HG03558 (cell line): ENCODE results near the gene MROH2A.

Experiments
- ATAC-seq: cut with Tn5 transposase; IDR thresholded peaks from one replicate; pipeline ENCODE4 v1.9.1; 2021; ENCODE audit warnings: moderate number of reproducible peaks; ENCODE audit not compliant: unreplicated experiment; ENCODE audit errors: extremely low read depth

Gene MROH2A

GRCh38 chr2:233798335-233799086 is 20.4 kb downstream of the MROH2A start:
- ATAC-seq, result no peak

GRCh38 chr2:233799087-233799665 is 21.0 kb downstream of the MROH2A start:
- ATAC-seq, result no peak

- ATAC-seq, result no peak
Measured at GRCh38 chr2:233799716-233800115, 21.6 kb downstream of the MROH2A start.

GRCh38 chr2:233800208-233800607 is 22.1 kb downstream of the MROH2A start:
- ATAC-seq, result no peak

GRCh38 chr2:233801357-233802131 is 23.4 kb downstream of the MROH2A start:
- ATAC-seq, result no peak

GRCh38 chr2:233802132-233802815 is 24.1 kb downstream of the MROH2A start:
- no peak for ATAC-seq

GRCh38 chr2:233803292-233803911 is 25.3 kb downstream of the MROH2A start:
- no peak for ATAC-seq

GRCh38 chr2:233803994-233804393 is 25.9 kb downstream of the MROH2A start:
- ATAC-seq, result no peak

- ATAC-seq, result no peak
Measured at GRCh38 chr2:233807215-233807865, 29.2 kb downstream of the MROH2A start.

GRCh38 chr2:233807966-233808935 is 30.1 kb downstream of the MROH2A start:
- ATAC-seq, result no peak

- ATAC-seq, result no peak
Measured at GRCh38 chr2:233810385-233810784, 32.3 kb downstream of the MROH2A start.

- no peak for ATAC-seq
Measured at GRCh38 chr2:233811087-233811486, 33.0 kb downstream of the MROH2A start.

GRCh38 chr2:233811732-233812131 is 33.6 kb downstream of the MROH2A start:
- no peak for ATAC-seq

GRCh38 chr2:233813236-233814055 is 35.3 kb downstream of the MROH2A start:
- no peak for ATAC-seq

- ATAC-seq, result no peak
Measured at GRCh38 chr2:233814056-233814835, 36.1 kb downstream of the MROH2A start.

- no peak for ATAC-seq
Measured at GRCh38 chr2:233815861-233816260, 37.7 kb downstream of the MROH2A start.

- no peak for ATAC-seq
Measured at GRCh38 chr2:233816334-233816733, 38.2 kb downstream of the MROH2A start.
